ENCODE results near the gene TRIM33.

TRIM33 gene

GRCh38 chr1:114524944-114525343 lies 13.9 kb upstream of the TRIM33 start:
- no peaks in the 10 kb centered on the region for H3K36me3 Mint-ChIP-seq (ENCODE audit: low read depth)
- no peaks in the 10 kb centered on the region for H3K9me3 Mint-ChIP-seq
- H3K27ac Mint-ChIP-seq, result peak overlapping the region in 1 of 3 experiments; percentile 65
- H3K4me1 Mint-ChIP-seq, result peaks cover 5% of the 10 kb centered on the region
- TF ChIP-seq CTCF (IDR thresholded peaks at IDR 0.05; ENCODE audit: unreplicated experiment in 3 of 3), result no peak
- no peak overlapping the region for H3K4me3 Mint-ChIP-seq
- H3K27me3 Mint-ChIP-seq (ENCODE audit: low read depth), result no peaks in the 10 kb centered on the region

- H3K27ac Mint-ChIP-seq, result no peak overlapping the region
- no peaks in the 10 kb centered on the region for H3K36me3 Mint-ChIP-seq (ENCODE audit: low read depth)
- TF ChIP-seq CTCF (IDR thresholded peaks at IDR 0.05; ENCODE audit: unreplicated experiment in 3 of 3), result no peak
- no peaks in the 10 kb centered on the region for H3K9me3 Mint-ChIP-seq
- peaks cover 5% of the 10 kb centered on the region for H3K4me1 Mint-ChIP-seq
- no peaks in the 10 kb centered on the region for H3K27me3 Mint-ChIP-seq (ENCODE audit: low read depth)
- no peak overlapping the region for H3K4me3 Mint-ChIP-seq
These were observed 11.2 kb upstream of the TRIM33 start for GRCh38 chr1:114522264-114522575.

- no peak for TF ChIP-seq CTCF (IDR thresholded peaks at IDR 0.05; ENCODE audit: unreplicated experiment in 3 of 3)
- Mint-ChIP-seq H3K4me3 (no peak overlapping the region), H3K27ac (no peak overlapping the region), H3K27me3 (ENCODE audit: low read depth) (no peaks in the 10 kb centered on the region), H3K36me3 (ENCODE audit: low read depth) (no peaks in the 10 kb centered on the region), H3K4me1 (peaks cover 5% of the 10 kb centered on the region), H3K9me3 (no peaks in the 10 kb centered on the region)
These were observed 10.6 kb upstream of the TRIM33 start for GRCh38 chr1:114521396-114522263.

- Mint-ChIP-seq H3K4me3 (no peak overlapping the region), H3K27me3 (ENCODE audit: low read depth) (peaks cover 14% of the 10 kb centered on the region), H3K36me3 (ENCODE audit: low read depth) (no peaks in the 10 kb centered on the region), H3K4me1 (peaks cover 3% of the 10 kb centered on the region), H3K27ac (no peak overlapping the region), H3K9me3 (no peaks in the 10 kb centered on the region)
- TF ChIP-seq CTCF (IDR thresholded peaks at IDR 0.05; ENCODE audit: unreplicated experiment in 3 of 3), result no peak
These were observed 6.3 kb upstream of the TRIM33 start for GRCh38 chr1:114517348-114517747.

- peaks cover 14% of the 10 kb centered on the region for H3K27me3 Mint-ChIP-seq (ENCODE audit: low read depth)
- H3K9me3 Mint-ChIP-seq, result no peaks in the 10 kb centered on the region
- peak overlapping the region in 1 of 3 experiments; percentile 97 for H3K27ac Mint-ChIP-seq
- peak overlapping the region; percentile 93 to 97 (median 95) for H3K4me3 Mint-ChIP-seq
- H3K4me1 Mint-ChIP-seq, result peaks cover 28% of the 10 kb centered on the region
- TF ChIP-seq CTCF (IDR thresholded peaks at IDR 0.05; ENCODE audit: unreplicated experiment in 3 of 3), result no peak
- no peaks in the 10 kb centered on the region for H3K36me3 Mint-ChIP-seq (ENCODE audit: low read depth)
These were observed 1.7 kb upstream of the TRIM33 start for GRCh38 chr1:114512595-114513280.
